ENCODE measurements around the gene HDAC10.

- TF ChIP-seq POLR2A (IDR thresholded peaks at IDR 0.05) = no peak
- peak in 1 of 2 donors; percentile 62 for TF ChIP-seq CTCF (IDR thresholded peaks at IDR 0.05)
- no peak for TF ChIP-seq POLR2AphosphoS5 (IDR thresholded peaks at IDR 0.05)
Measured at GRCh38 chr22:50252082-50253045, 1.3 kb upstream of the HDAC10 start.

Measured in suprapubic skin (tissue), 4 donors.